CD4-positive, alpha-beta memory T cell (primary cell): ENCODE results near the gene FOXK2. TPM values are rescaled to one million over a fixed set of nuclear protein-coding genes. Genes with fewer than 3 reads are reported as not detected.
A peak's percentile ranks its signal among the peaks of the same experiment; 100 is the strongest.

Experiments
- CTCF ChIA-PET: fragments of 350-600 bp; sonication (Branson Sonifier 250); formaldehyde crosslinking; loops from one replicate; lab custom pipeline; 2021; ENCODE audit warnings: inconsistent platforms; ENCODE audit not compliant: partially characterized antibody; lab: Charles Lee
- POLR2A ChIA-PET: fragments of 350-600 bp; sonication (Branson Sonifier 250); formaldehyde crosslinking; loops from one replicate; lab custom pipeline; 2021; ENCODE audit not compliant: partially characterized antibody; lab: Charles Lee
- DNase-seq, 5 donors: peaks; one replicate each; pipeline versions ENCODE4 v3.0.0 to v3.0.0-alpha.2; 2020 to 2022; ENCODE audit warnings: mixed read lengths in 1 of 5
- H3K27ac ChIP-seq: one replicate; pipeline ENCODE4 v1.7.0; 2013; ENCODE audit warnings: low read depth, low read length
- H3K27me3 ChIP-seq: 2 replicates; pipeline ENCODE4 v1.7.0; 2013; ENCODE audit warnings: mild to moderate bottlenecking, low read length, moderate library complexity; ENCODE audit not compliant: insufficient read depth
- H3K36me3 ChIP-seq: 2 replicates; pipeline ENCODE4 v1.7.0; 2013; ENCODE audit warnings: mild to moderate bottlenecking, low read length, moderate library complexity; ENCODE audit not compliant: insufficient read depth
- H3K4me1 ChIP-seq: 2 replicates; pipeline ENCODE4 v1.7.0; 2013; ENCODE audit warnings: mild to moderate bottlenecking, low read length, moderate library complexity; ENCODE audit not compliant: insufficient read depth
- H3K4me3 ChIP-seq, 2 donors: one replicate each; pipeline ENCODE4 v1.7.0; 2013; ENCODE audit warnings: low read length in 2 of 2, mild to moderate bottlenecking in 1 of 2
- H3K9me3 ChIP-seq, 2 donors: one replicate each; pipeline ENCODE4 v1.7.0; 2013; ENCODE audit warnings: low read length in 2 of 2, control low read depth in 1 of 2; ENCODE audit not compliant: control insufficient read depth in 1 of 2
- H3K27ac Mint-ChIP-seq, 7 donors: one replicate each; pipeline ENCODE4 v1.8.0; 2020 to 2021; ENCODE audit warnings: mixed read lengths in 7 of 7, mild to moderate bottlenecking in 6 of 7, inconsistent platforms in 3 of 7, moderate library complexity in 3 of 7
- H3K27me3 Mint-ChIP-seq, 2 donors: one replicate each; pipeline ENCODE4 v1.8.0; 2020 to 2021; ENCODE audit warnings: mixed read lengths in 2 of 2
- H3K36me3 Mint-ChIP-seq, 2 donors: one replicate each; pipeline ENCODE4 v1.8.0; 2020 to 2021; ENCODE audit warnings: mixed read lengths in 2 of 2, inconsistent platforms in 1 of 2, mild to moderate bottlenecking in 1 of 2
- H3K4me1 Mint-ChIP-seq, 4 donors: one replicate each; pipeline ENCODE4 v1.8.0; 2020 to 2021; ENCODE audit warnings: mixed read lengths in 4 of 4, mild to moderate bottlenecking in 1 of 4
- H3K4me3 Mint-ChIP-seq, 8 donors: one replicate each; pipeline ENCODE4 v1.8.0; 2020 to 2021; ENCODE audit warnings: mixed read lengths in 8 of 8, mild to moderate bottlenecking in 7 of 8, moderate library complexity in 6 of 8, inconsistent platforms in 3 of 8
- H3K9me3 Mint-ChIP-seq, 8 donors: one replicate each; pipeline ENCODE4 v1.8.0; 2020 to 2021; ENCODE audit warnings: mixed read lengths in 8 of 8, mild to moderate bottlenecking in 5 of 8, inconsistent platforms in 3 of 8, moderate library complexity in 1 of 8
- intact Hi-C: fragments of 100-400 bp; cut with micrococcal nuclease; formaldehyde crosslinking; loops from one replicate; pipeline ENCODE4 v1.15.1; 2023
- polyA plus RNA-seq, 2 donors: library from polyadenylated mRNA; unstranded; fragments of 300-500 nt; fragmentation: Illumina TruSeq; gene quantifications; one replicate each; pipeline ENCODE4 v1.2.3, GENCODE V29; 2021
- total RNA-seq, 2 experiments: library from RNA; stranded (reverse); gene quantifications; one replicate each; pipeline ENCODE4 v1.2.3, GENCODE V29; 2021

The FOXK2 gene
- total RNA-seq (10 to 100 TPM; 51.5 to 57.5 TPM), polyA plus RNA-seq (1 to 10 TPM; 1.3 to 6.8 TPM)

DNA sequence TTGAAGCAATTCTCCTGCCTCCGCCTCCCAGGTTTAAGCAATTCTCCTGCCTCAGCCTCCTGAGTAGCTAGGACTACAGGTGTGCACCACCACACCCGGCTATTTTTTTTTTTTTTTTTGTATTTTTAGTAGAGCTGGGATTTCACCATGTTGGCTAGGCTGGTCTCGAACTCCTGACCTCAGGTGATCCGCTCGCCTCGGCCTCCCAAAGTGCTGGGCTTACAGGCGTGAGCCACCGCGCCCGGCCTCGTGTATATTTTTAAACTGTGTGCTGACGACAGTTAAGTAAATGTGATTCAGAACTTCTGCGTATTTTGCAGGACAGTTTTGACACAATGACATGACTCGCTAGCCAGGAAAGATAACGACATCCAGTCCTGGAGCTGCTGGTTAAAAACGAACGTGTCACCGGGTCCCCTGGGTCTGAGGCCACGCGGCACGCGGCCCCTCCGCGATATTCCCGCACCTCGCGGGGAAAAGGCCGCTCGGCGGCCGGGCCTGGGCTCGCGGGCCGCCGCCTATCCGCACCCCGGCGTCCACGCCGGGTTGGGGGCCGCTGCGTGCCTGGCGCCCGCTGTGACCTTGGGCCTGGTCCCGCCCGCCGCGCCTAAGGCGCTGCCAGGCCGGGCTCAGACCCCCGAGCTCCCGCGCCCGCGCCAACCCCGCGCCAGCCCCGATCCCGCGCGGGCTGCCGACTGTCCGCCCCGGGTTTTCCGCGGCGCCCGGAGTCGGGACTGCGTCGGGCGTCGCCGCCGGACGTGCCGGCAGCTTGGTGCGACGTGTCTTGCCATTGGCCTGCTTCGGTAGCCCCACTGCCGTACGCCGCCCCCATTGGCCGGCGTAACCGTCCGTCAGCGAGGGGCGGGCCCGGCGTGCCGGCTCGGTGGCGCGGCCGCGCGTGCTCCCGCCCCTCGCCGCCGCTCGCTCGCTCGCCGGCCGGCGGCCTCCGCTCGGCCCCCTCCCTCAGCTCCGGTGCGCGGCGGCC is at the start of gene FOXK2:
FOXK2 (plus strand) TSS at position 907 of the 985 bp plus-strand sequence. CDS start 157 bp downstream, outside the sequence.
- DNase-seq = peak; percentile 90 to 98 (median 95)
- H3K9me3 ChIP-seq = no peaks in the 10 kb centered on the region
- Mint-ChIP-seq H3K27me3 (no peaks in the 10 kb centered on the region), H3K9me3 (peaks cover 0 to 3% (median 0%) of the 10 kb centered on the region in 8 donors), H3K36me3 (peaks cover 3 to 7% of the 10 kb centered on the region in 2 donors), H3K27ac (peak within 1 kb of the TSS; percentile 87 to 96 (median 91)), H3K4me1 (peaks cover 15 to 30% (median 21%) of the 10 kb centered on the region in 4 donors), H3K4me3 (peak within 1 kb of the TSS; percentile 86 to 99 (median 90))
- intact Hi-C loops = loop anchor here (1.0 kb wide), 2 partner anchors 22 to 61 kb away; partner anchors contain the start of gene NARF
- H3K4me1 ChIP-seq = peaks cover 42% of the 10 kb centered on the region
- no peaks in the 10 kb centered on the region for H3K27me3 ChIP-seq
- CTCF ChIA-PET = no interaction called here
- H3K4me3 ChIP-seq = peak within 1 kb of the TSS; percentile 68 to 78
- peak within 1 kb of the TSS; percentile 80 for H3K27ac ChIP-seq
- POLR2A ChIA-PET = interaction anchor here (0.6 to 2.8 kb wide), 18 partner anchors 10 to 1757 kb away, joined by 3 to 20 read pairs (median 4); partner anchors contain the start of genes NARF and WDR45B
- no peaks in the 10 kb centered on the region for H3K36me3 ChIP-seq

DNA sequence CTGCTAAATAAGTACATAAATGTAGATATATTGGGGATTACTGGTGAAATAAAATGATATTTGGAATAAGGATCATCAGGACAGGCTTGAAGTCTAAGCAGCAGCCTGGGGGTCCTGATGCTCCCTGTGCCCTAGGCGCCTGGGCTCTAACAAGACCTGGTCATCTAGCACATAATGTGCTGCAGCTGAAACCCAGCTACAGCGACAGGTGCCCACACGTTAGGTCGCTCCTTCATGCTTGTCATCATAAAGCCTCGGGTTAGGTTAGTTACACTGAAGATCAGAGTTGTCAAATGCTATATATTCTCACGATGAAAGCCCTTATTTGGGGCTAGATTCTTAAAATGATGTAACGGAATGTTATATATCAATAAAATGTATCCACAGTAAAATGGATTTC is 49.5 kb upstream of the FOXK2 start:
- Mint-ChIP-seq H3K9me3 (no peaks in the 10 kb centered on the region), H3K27ac (no peak overlapping the region), H3K4me1 (peaks cover 0 to 4% (median 2%) of the 10 kb centered on the region in 4 donors), H3K4me3 (no peak overlapping the region), H3K36me3 (peaks cover 37 to 57% of the 10 kb centered on the region in 2 donors), H3K27me3 (no peaks in the 10 kb centered on the region)
- intact Hi-C loops = no loop called here
- no peaks in the 10 kb centered on the region for H3K27me3 ChIP-seq
- H3K27ac ChIP-seq = no peak overlapping the region
- no peaks in the 10 kb centered on the region for H3K9me3 ChIP-seq
- H3K36me3 ChIP-seq = peaks cover 56% of the 10 kb centered on the region
- POLR2A ChIA-PET = no interaction called here
- H3K4me3 ChIP-seq = no peak overlapping the region
- DNase-seq = no peak
- CTCF ChIA-PET = no interaction called here
- H3K4me1 ChIP-seq = no peaks in the 10 kb centered on the region

DNA sequence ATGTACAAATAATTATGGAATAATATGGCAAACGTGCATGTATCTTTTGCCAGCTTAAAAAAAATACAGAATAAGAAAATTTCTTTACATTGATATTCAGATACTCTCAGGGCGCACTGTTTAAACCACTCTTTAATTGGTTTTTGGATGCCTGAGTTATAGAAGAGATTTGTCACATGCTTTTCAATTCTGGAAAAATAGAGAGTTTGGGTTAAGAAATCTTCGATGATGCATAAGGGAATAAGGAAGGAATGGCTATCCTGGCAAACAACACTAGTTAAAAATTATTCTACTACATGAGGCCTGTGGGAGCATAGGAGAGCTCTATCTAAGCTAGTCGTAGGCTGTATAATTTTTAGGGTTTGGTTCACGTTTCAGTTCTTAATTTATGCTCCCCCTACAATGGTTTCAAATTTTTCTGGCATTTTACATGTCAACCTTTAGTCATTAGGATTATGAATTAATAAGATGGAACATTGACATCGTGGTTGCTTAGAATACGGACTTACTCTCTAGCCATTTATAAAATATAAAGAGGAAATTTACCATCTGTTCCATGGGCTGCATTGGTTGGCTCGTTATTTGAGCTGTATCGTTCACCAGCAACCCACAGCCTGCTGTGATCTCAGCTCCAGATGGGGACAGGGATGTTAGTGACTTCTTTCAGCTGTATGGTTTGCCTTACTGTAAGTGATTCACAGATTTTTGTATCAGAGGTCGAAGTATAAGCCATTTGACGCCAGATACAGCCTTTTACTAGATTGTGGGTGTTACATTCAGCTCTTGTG is 45.1 kb upstream of the FOXK2 start:
- H3K27me3 Mint-ChIP-seq = no peaks in the 10 kb centered on the region
- no peak for DNase-seq
- H3K27ac Mint-ChIP-seq = peak overlapping the region in 2 of 7 donors; percentile 4 to 31
- no peaks in the 10 kb centered on the region for H3K4me1 ChIP-seq
- H3K4me1 Mint-ChIP-seq = peaks cover 3 to 15% (median 5%) of the 10 kb centered on the region in 4 donors
- no peak overlapping the region for H3K4me3 Mint-ChIP-seq
- H3K9me3 ChIP-seq = no peaks in the 10 kb centered on the region
- intact Hi-C loops = no loop called here
- POLR2A ChIA-PET = interaction anchor here (0.6 to 1.3 kb wide), 2 partner anchors 16 to 43 kb away, joined by 3 to 6 read pairs; partner anchors contain the start of gene NARF
- CTCF ChIA-PET = no interaction called here
- H3K36me3 Mint-ChIP-seq = peaks cover 26 to 47% of the 10 kb centered on the region in 2 donors
- H3K27me3 ChIP-seq = no peaks in the 10 kb centered on the region
- H3K9me3 Mint-ChIP-seq = no peaks in the 10 kb centered on the region
- no peak overlapping the region for H3K27ac ChIP-seq
- peaks cover 42% of the 10 kb centered on the region for H3K36me3 ChIP-seq
- no peak overlapping the region for H3K4me3 ChIP-seq

DNA sequence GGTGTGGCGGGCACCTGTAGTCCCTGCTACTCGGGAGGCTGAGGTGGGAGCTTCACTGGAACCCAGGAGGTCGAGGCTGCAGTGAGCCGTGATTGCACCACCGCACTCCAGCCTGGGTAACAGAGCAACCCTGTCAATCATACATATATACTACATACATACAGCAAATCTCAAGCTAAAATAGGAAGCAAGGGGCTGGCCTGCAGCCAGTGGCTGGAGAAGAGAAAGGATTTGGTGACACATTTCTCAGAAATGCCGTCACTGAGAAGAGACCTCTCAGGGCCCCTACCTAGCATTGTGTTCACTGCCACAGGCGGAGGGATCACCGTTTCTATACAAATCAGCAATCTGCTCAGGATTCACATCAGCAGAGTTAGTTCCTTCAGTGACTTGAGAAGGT is 44.1 kb upstream of the FOXK2 start:
- H3K36me3 Mint-ChIP-seq = peaks cover 26 to 49% of the 10 kb centered on the region in 2 donors
- no peaks in the 10 kb centered on the region for H3K9me3 ChIP-seq
- intact Hi-C loops = no loop called here
- H3K36me3 ChIP-seq = peaks cover 45% of the 10 kb centered on the region
- POLR2A ChIA-PET = no interaction called here
- H3K27ac ChIP-seq = no peak overlapping the region
- peaks cover 3 to 16% (median 5%) of the 10 kb centered on the region in 4 donors for H3K4me1 Mint-ChIP-seq
- no peaks in the 10 kb centered on the region for H3K27me3 ChIP-seq
- H3K27me3 Mint-ChIP-seq = no peaks in the 10 kb centered on the region
- H3K4me3 Mint-ChIP-seq = no peak overlapping the region
- DNase-seq = no peak
- CTCF ChIA-PET = no interaction called here
- H3K4me1 ChIP-seq = no peaks in the 10 kb centered on the region
- H3K4me3 ChIP-seq = no peak overlapping the region
- no peaks in the 10 kb centered on the region for H3K9me3 Mint-ChIP-seq
- H3K27ac Mint-ChIP-seq = no peak overlapping the region

DNA sequence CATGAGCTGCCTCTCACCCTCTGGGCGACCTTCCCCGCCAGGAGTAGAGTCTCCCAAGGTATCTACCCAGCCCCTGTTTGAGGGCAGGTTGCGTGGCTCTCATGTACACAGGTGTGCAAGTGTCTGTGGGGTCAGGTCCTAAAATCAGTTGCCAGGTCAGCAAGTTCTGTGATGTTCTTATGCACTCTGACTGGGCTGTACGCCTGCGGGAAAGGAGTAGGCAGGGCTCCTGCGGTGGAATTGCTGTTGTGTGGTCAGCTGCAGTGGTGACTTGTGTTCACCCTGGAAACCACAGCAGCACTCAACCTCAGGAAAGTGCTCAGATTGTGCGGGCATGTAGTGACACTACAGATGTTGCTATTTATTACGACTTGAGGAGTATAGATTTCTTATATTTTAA is 41.6 kb upstream of the FOXK2 start:
- no peaks in the 10 kb centered on the region for H3K9me3 Mint-ChIP-seq
- ChIA-PET CTCF (interaction anchor here (0.9 kb wide), 1 partner anchor 73 kb away, joined by 3 read pairs; no protein-coding TSS in a partner anchor), POLR2A (no interaction called here)
- DNase-seq = no peak
- Histone ChIP-seq H3K9me3 (no peaks in the 10 kb centered on the region), H3K4me1 (no peaks in the 10 kb centered on the region), H3K27ac (peak overlapping the region; percentile 1), H3K27me3 (no peaks in the 10 kb centered on the region), H3K4me3 (no peak overlapping the region), H3K36me3 (peaks cover 58% of the 10 kb centered on the region)
- H3K36me3 Mint-ChIP-seq = peaks cover 24 to 57% of the 10 kb centered on the region in 2 donors
- no peaks in the 10 kb centered on the region for H3K27me3 Mint-ChIP-seq
- peak overlapping the region in 5 of 7 donors; percentile 35 to 75 (median 63) for H3K27ac Mint-ChIP-seq
- H3K4me3 Mint-ChIP-seq = no peak overlapping the region
- intact Hi-C loops = no loop called here
- H3K4me1 Mint-ChIP-seq = peaks cover 3 to 16% (median 5%) of the 10 kb centered on the region in 4 donors

DNA sequence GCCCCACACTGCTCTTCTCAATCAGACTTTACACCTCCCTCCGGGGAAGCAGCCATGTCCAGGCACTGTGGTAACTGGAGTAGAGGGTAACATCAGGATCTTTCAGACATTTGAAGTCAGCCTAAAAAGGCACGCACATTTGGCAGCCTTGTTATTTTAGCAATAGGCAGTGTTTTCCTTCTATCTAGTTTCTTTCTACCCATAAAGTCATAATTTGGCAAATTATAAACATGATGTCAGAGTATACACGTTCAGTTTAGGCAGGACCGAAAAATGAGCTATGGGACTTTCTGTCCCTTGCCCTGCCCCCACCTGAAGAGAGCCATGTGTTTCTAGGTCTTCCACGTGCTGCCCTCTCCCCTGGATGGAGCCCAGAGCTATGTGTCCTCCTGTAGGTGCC is 39.9 kb upstream of the FOXK2 start:
- peaks cover 3 to 17% (median 5%) of the 10 kb centered on the region in 4 donors for H3K4me1 Mint-ChIP-seq
- H3K36me3 ChIP-seq = peaks cover 61% of the 10 kb centered on the region

More for the DNA sequence above, 39.9 kb upstream of the FOXK2 start:
- ChIA-PET CTCF (no interaction called here), POLR2A (interaction anchor here (1.6 kb wide), 1 partner anchor 18 kb away, joined by 4 read pairs; no protein-coding TSS in a partner anchor)
- H3K4me3 ChIP-seq = no peak overlapping the region
- no peaks in the 10 kb centered on the region for H3K9me3 ChIP-seq
- no peaks in the 10 kb centered on the region for H3K4me1 ChIP-seq
- Mint-ChIP-seq H3K36me3 (peaks cover 29 to 62% of the 10 kb centered on the region in 2 donors), H3K27ac (peak overlapping the region in 1 of 7 donors; percentile 41), H3K4me3 (no peak overlapping the region), H3K9me3 (no peaks in the 10 kb centered on the region), H3K27me3 (no peaks in the 10 kb centered on the region)
- no peaks in the 10 kb centered on the region for H3K27me3 ChIP-seq
- intact Hi-C loops = no loop called here
- no peak for DNase-seq
- no peak overlapping the region for H3K27ac ChIP-seq
